Naive B cell (primary cell): ENCODE data around the gene ATP9A. TPM values are rescaled to one million over a fixed set of nuclear protein-coding genes. Genes with fewer than 3 reads are reported as not detected.
"Not testable (repeated sequence)": the region's sequence is repeated elsewhere in the genome, so short reads cannot be mapped to it uniquely, and the experiment has no call there.

ENCODE experiments used
- ATAC-seq, 2 donors: fragments of 150-1000 bp; cut with Tn5 transposase; 2 replicates each; pipeline ENCODE4 v1.10.0; 2021; ENCODE audit warnings: low read depth in 2 of 2, mild to moderate bottlenecking in 2 of 2, moderate library complexity in 2 of 2
- DNase-seq: peaks from one replicate; pipeline ENCODE4 v3.0.0; 2022
- H3K27ac Mint-ChIP-seq, 6 donors: one replicate each; pipeline ENCODE4 v1.8.0; 2020 to 2022; ENCODE audit warnings: mild to moderate bottlenecking in 6 of 6, mixed read lengths in 6 of 6, moderate library complexity in 5 of 6, inconsistent platforms in 2 of 6
- H3K27me3 Mint-ChIP-seq, 3 donors: one replicate each; pipeline ENCODE4 v1.8.0; 2021 to 2022; ENCODE audit warnings: mixed read lengths in 3 of 3, mild to moderate bottlenecking in 1 of 3
- H3K36me3 Mint-ChIP-seq, 2 donors: one replicate each; pipeline ENCODE4 v1.8.0; 2020 to 2022; ENCODE audit warnings: mixed read lengths in 2 of 2, inconsistent platforms in 1 of 2, mild to moderate bottlenecking in 1 of 2
- H3K4me1 Mint-ChIP-seq, 3 donors: one replicate each; pipeline ENCODE4 v1.8.0; 2020 to 2022; ENCODE audit warnings: mixed read lengths in 3 of 3, inconsistent platforms in 1 of 3, mild to moderate bottlenecking in 1 of 3, moderate library complexity in 1 of 3
- H3K4me3 Mint-ChIP-seq, 8 donors: one replicate each; pipeline ENCODE4 v1.8.0; 2020 to 2022; ENCODE audit warnings: mild to moderate bottlenecking in 8 of 8, mixed read lengths in 8 of 8, moderate library complexity in 8 of 8, inconsistent platforms in 2 of 8
- H3K9me3 Mint-ChIP-seq, 7 donors: one replicate each; pipeline ENCODE4 v1.8.0; 2020 to 2022; ENCODE audit warnings: mixed read lengths in 7 of 7, mild to moderate bottlenecking in 5 of 7, inconsistent platforms in 2 of 7, moderate library complexity in 1 of 7
- polyA plus RNA-seq, 6 donors: library from polyadenylated mRNA; unstranded; fragments of 300-500 nt; fragmentation: Illumina TruSeq; gene quantifications; one replicate each; pipeline ENCODE4 v1.2.3, GENCODE V29; 2021; ENCODE audit warnings: low read depth in 6 of 6

The ATP9A gene
- polyA plus RNA-seq, 6 donors from 2014 or later: 0.07 to 0.13 (median 0.10) TPM; not detected in 3

- H3K27me3 Mint-ChIP-seq: peaks cover 0 to 36% (median 19%) of the 10 kb centered on the region in 3 donors
- peaks cover 4 to 7% of the 10 kb centered on the region in 2 donors for H3K36me3 Mint-ChIP-seq
- no peak overlapping the region for H3K4me3 Mint-ChIP-seq
- H3K27ac Mint-ChIP-seq: no peak overlapping the region
- ATAC-seq: no peak
- no peaks in the 10 kb centered on the region for H3K4me1 Mint-ChIP-seq
- peaks cover 0 to 8% (median 1%) of the 10 kb centered on the region in 7 donors for H3K9me3 Mint-ChIP-seq
- no peak for DNase-seq
Observed at GRCh38 chr20:51574248-51575033, 193.7 kb downstream of the ATP9A start.

DNA sequence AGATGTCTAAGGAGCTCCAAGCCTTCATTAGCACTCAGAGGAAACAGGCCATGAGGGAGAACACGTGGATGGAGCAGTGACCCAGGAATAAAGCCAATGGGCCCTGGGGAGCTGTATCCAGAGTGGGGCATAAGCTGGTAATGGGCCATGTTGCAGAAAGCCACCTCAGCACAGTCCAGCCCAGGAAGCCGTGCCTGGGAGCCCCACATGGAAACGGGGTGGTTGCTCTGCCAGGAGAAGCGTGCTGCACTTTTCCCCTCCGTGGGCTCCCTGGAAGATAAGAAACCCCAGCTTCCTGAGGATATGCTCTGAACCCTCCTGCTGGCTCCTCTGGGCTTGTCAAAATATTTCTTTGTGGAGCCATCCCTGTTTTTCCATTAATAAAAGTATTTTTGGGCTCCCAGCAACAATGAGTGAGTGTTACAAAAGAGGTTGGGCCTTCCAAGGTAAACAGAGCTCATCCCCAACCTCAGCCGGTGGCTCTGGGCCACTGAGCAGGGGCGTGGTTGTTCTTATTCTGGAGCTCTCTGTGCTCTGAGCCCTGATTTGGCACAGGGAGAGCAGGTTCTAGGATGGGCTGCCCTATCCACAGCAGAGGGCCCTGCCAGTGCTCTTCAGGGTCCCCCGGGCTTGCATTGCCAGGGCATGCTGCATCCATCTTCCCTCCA lies 194.5 kb downstream of the ATP9A start:
- H3K4me1 Mint-ChIP-seq: no peaks in the 10 kb centered on the region
- no peak overlapping the region for H3K4me3 Mint-ChIP-seq
- DNase-seq: no peak
- no peak for ATAC-seq
- H3K36me3 Mint-ChIP-seq: peaks cover 5 to 9% of the 10 kb centered on the region in 2 donors
- H3K27me3 Mint-ChIP-seq: peaks cover 0 to 43% (median 25%) of the 10 kb centered on the region in 3 donors
- H3K9me3 Mint-ChIP-seq: peaks cover 0 to 8% (median 1%) of the 10 kb centered on the region in 7 donors
- no peak overlapping the region for H3K27ac Mint-ChIP-seq

GRCh38 chr20:51571460-51571794 lies 196.8 kb downstream of the ATP9A start:
- no peaks in the 10 kb centered on the region for H3K4me1 Mint-ChIP-seq

GRCh38 chr20:51570739-51571459 lies 197.3 kb downstream of the ATP9A start:
- no peak for ATAC-seq
- peaks cover 0 to 18% (median 7%) of the 10 kb centered on the region in 7 donors for H3K9me3 Mint-ChIP-seq
- H3K27me3 Mint-ChIP-seq: peaks cover 7 to 46% (median 46%) of the 10 kb centered on the region in 3 donors
- no peak for DNase-seq
- peak overlapping the region in 1 of 8 donors; percentile 78 for H3K4me3 Mint-ChIP-seq
- H3K27ac Mint-ChIP-seq: no peak overlapping the region
- H3K4me1 Mint-ChIP-seq: no peaks in the 10 kb centered on the region
- H3K36me3 Mint-ChIP-seq: peaks cover 9 to 21% of the 10 kb centered on the region in 2 donors

More at GRCh38 chr20:51571460-51571794, 196.8 kb downstream of the ATP9A start:
- DNase-seq (no peak), ATAC-seq (no peak)
- Mint-ChIP-seq H3K27me3 (peaks cover 4 to 45% (median 41%) of the 10 kb centered on the region in 3 donors), H3K4me3 (no peak overlapping the region), H3K9me3 (peaks cover 0 to 18% (median 7%) of the 10 kb centered on the region in 7 donors), H3K36me3 (peaks cover 9 to 21% of the 10 kb centered on the region in 2 donors), H3K27ac (no peak overlapping the region)

GRCh38 chr20:51569815-51570738 lies 198.1 kb downstream of the ATP9A start:
- H3K27ac Mint-ChIP-seq: no peak overlapping the region
- ATAC-seq (no peak), DNase-seq (no peak)
- peaks cover 9 to 21% of the 10 kb centered on the region in 2 donors for H3K36me3 Mint-ChIP-seq
- H3K27me3 Mint-ChIP-seq: peaks cover 8 to 50% (median 49%) of the 10 kb centered on the region in 3 donors
- H3K4me3 Mint-ChIP-seq: no peak overlapping the region
- H3K4me1 Mint-ChIP-seq: no peaks in the 10 kb centered on the region
- H3K9me3 Mint-ChIP-seq: peaks cover 0 to 18% (median 7%) of the 10 kb centered on the region in 7 donors

- peaks cover 9 to 21% of the 10 kb centered on the region in 2 donors for H3K36me3 Mint-ChIP-seq
- peak overlapping the region in 1 of 6 donors; percentile 7 for H3K27ac Mint-ChIP-seq
- peaks cover 12 to 58% (median 57%) of the 10 kb centered on the region in 3 donors for H3K27me3 Mint-ChIP-seq
- H3K9me3 Mint-ChIP-seq: peaks cover 0 to 14% (median 7%) of the 10 kb centered on the region in 7 donors
- ATAC-seq, H3K4me1 Mint-ChIP-seq, DNase-seq, H3K4me3 Mint-ChIP-seq: not testable (repeated sequence)
Observed at GRCh38 chr20:51568533-51568932, 199.7 kb downstream of the ATP9A start.

GRCh38 chr20:51567622-51568021 lies 200.6 kb downstream of the ATP9A start:
- H3K4me3 Mint-ChIP-seq: no peak overlapping the region
- no peak overlapping the region for H3K27ac Mint-ChIP-seq
- peaks cover 0 to 14% (median 7%) of the 10 kb centered on the region in 7 donors for H3K9me3 Mint-ChIP-seq
- H3K36me3 Mint-ChIP-seq: peaks cover 9 to 21% of the 10 kb centered on the region in 2 donors
- H3K4me1 Mint-ChIP-seq: peaks cover 7 to 12% (median 11%) of the 10 kb centered on the region in 3 donors
- no peak for ATAC-seq
- no peak for DNase-seq
- H3K27me3 Mint-ChIP-seq: peaks cover 20 to 67% (median 66%) of the 10 kb centered on the region in 3 donors

GRCh38 chr20:51566594-51566993 lies 201.6 kb downstream of the ATP9A start:
- ATAC-seq (no peak), DNase-seq (no peak)

GRCh38 chr20:51565298-51566144 lies 202.7 kb downstream of the ATP9A start:
- DNase-seq: no peak
- H3K36me3 Mint-ChIP-seq: peaks cover 5 to 14% of the 10 kb centered on the region in 2 donors
- H3K27ac Mint-ChIP-seq: peak overlapping the region in 1 of 6 donors; percentile 11
- peaks cover 21 to 25% (median 22%) of the 10 kb centered on the region in 3 donors for H3K4me1 Mint-ChIP-seq
- peaks cover 40 to 77% (median 75%) of the 10 kb centered on the region in 3 donors for H3K27me3 Mint-ChIP-seq
- peaks cover 0 to 11% (median 7%) of the 10 kb centered on the region in 7 donors for H3K9me3 Mint-ChIP-seq
- H3K4me3 Mint-ChIP-seq: no peak overlapping the region
- no peak for ATAC-seq

More at GRCh38 chr20:51566594-51566993, 201.6 kb downstream of the ATP9A start:
- Mint-ChIP-seq H3K9me3 (peaks cover 0 to 14% (median 7%) of the 10 kb centered on the region in 7 donors), H3K4me3 (no peak overlapping the region), H3K27me3 (peaks cover 30 to 75% (median 70%) of the 10 kb centered on the region in 3 donors), H3K4me1 (peaks cover 10 to 17% (median 14%) of the 10 kb centered on the region in 3 donors), H3K27ac (no peak overlapping the region), H3K36me3 (peaks cover 9 to 21% of the 10 kb centered on the region in 2 donors)

- Mint-ChIP-seq H3K27me3 (peaks cover 55 to 76% (median 76%) of the 10 kb centered on the region in 3 donors), H3K9me3 (peaks cover 0 to 11% (median 5%) of the 10 kb centered on the region in 7 donors), H3K27ac (no peak overlapping the region), H3K36me3 (peaks cover 4 to 12% of the 10 kb centered on the region in 2 donors), H3K4me1 (peaks cover 22 to 25% (median 24%) of the 10 kb centered on the region in 3 donors), H3K4me3 (peak overlapping the region in 6 of 8 donors; percentile 33 to 76 (median 51))
- ATAC-seq: peak in 1 of 2 donors; percentile 25
- no peak for DNase-seq
Observed at GRCh38 chr20:51563486-51564332, 204.5 kb downstream of the ATP9A start.

- Mint-ChIP-seq H3K9me3 (peaks cover 0 to 5% (median 3%) of the 10 kb centered on the region in 7 donors), H3K4me3 (peak overlapping the region in 7 of 8 donors; percentile 33 to 81 (median 56)), H3K4me1 (peaks cover 22 to 25% (median 24%) of the 10 kb centered on the region in 3 donors), H3K27me3 (peaks cover 55 to 71% (median 70%) of the 10 kb centered on the region in 3 donors), H3K27ac (peak overlapping the region in 1 of 6 donors; percentile 32), H3K36me3 (peaks cover 0 to 6% of the 10 kb centered on the region in 2 donors)
- DNase-seq (no peak), ATAC-seq (no peak)
Observed at GRCh38 chr20:51563174-51563485, 205.1 kb downstream of the ATP9A start.
